GM18520 (cell line): ENCODE results near the gene YTHDC2.
"Not testable (repeated sequence)": the region's sequence is repeated elsewhere in the genome, so short reads cannot be mapped to it uniquely, and the experiment has no call there.

Experiments
- ATAC-seq: cut with Tn5 transposase; IDR thresholded peaks from one replicate; pipeline ENCODE4 v1.9.1; 2021; ENCODE audit not compliant: unreplicated experiment

The YTHDC2 gene

DNA sequence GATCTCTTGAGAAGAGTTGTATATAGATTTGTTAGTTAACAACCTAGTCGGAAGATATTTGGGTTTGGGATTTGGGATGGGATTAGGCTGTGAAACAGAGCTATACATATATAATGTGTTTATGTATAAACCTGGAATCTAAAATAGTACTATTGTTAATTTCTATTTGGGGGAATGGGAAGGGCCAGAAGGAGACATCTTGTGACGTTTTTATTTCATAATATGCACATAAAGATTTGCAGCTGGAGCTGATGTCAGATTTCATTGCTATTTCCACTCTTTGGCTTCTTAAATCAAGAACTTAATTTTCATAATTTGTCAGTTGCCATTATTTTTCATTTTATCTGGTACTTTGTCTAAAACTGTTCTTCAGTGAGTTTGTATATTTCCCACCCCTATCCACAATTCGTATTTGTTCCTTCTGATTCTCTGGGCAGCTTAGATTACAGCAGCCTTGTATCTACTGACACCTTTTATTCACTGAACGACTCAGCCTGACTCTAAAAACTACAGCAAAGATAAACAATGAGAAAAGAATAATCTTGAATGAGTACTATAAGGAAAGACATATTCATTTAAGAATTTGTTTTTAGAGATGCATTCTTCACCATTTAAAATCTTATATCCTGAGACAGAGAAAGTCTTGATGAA, 86.9 kb downstream of the YTHDC2 start:
- no peak for ATAC-seq

DNA sequence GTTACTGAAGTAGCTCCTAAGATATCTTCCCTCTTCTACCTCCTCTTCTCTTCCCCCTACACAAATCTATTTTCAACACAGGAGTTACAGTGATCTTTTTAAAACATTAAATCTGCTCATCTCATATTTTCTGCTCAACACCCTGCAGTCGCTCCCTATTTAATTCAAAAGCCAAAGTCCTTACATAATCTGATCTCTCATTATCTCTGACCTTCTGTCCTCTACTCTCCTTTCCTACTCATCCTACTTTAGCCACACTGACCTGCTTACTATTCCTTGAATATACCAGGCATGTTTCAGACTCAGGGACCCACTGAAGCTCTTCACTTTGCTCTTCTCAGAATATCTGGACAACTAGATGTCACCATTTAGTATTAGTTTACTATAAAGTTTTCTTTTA, 87.9 kb downstream of the YTHDC2 start:
- ATAC-seq, result no peak

DNA sequence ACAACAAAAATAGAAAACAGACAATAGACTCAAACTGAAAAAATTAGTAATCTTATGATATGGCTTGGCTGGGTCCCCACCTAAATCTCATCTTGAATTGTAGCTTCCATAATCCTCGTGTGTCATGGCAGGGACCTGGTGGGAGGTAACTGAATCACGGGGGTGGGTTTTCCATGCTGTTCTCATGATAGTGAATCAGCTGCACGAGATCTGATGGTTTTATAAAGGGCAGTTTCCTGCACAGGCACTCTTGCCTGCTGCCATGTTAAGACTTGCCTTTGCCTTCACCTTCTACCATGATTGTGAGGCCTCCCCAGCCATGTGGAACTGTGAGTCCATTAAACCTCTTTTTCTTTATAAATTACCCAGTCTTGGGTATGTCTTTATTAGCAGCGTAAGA, 89.8 kb downstream of the YTHDC2 start:
- ATAC-seq, result not testable (repeated sequence)

GRCh38 chr5:113606298-113607134, 93.0 kb downstream of the YTHDC2 start:
- ATAC-seq, result peak; percentile 93

DNA sequence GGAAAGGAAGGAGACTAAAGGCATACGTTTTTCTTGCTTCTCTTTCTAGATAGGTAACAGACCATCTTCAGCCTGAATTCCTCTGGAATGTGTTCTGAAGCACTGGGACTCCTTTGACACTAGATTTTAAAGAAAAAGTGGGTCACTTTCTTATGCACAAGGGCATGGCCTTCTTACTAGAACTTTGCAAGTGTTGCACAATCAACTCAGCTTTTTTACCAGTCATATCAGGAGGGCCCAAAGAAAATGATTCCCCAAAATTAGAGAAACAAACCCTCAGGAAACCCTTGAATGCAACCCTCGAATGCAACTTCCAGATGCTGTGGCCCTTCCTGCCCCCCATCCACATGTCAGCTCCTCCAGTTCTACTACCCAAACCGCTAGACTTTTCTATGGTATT, 93.9 kb downstream of the YTHDC2 start:
- ATAC-seq, result no peak

DNA sequence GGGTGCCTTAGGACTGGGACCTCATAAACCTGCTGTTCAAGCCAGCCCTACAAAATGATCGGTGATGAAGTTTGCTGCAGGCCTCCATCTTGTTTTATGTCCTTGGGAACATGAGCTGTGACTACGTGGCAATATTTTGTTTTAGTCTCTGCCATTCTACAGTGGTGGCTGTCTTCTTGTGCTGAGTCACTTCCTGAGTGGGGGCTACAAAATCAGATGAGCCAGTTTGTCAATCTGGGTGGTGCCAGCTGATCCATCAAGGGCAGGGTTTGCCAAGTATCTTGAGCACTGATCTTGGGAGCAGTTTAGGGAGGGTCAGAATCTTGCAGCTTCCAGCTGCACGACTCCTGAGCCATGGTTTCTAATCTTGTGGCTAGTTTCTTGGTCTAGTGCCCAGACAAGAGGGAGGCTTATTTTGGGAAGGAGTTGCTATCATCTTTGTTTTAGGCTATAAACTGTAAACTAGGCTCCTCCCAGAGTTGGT, 94.7 kb downstream of the YTHDC2 start:
- ATAC-seq, result no peak

- no peak for ATAC-seq
These were observed 98.6 kb downstream of the YTHDC2 start for GRCh38 chr5:113612060-113612496.

DNA sequence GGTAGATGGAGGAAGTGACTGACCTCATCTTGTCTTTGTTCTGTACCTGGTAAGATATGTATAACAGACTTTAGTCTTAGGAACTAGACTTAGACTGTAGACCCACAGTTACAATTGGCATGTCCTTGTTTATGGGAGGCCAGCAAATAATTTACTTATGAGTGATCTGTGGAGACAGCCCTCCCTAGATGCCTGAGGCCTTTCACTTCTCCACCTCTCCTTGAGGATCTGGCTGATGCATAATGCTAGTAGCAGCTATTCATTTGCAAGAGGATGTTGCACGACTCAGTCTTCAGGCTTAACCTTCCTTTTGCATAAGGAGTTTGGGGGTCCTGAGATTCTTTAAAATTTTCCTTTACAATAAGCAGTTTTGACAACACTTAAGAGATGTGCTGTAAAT, 100.7 kb downstream of the YTHDC2 start:
- no peak for ATAC-seq

GRCh38 chr5:113615708-113616107, 102.2 kb downstream of the YTHDC2 start:
- no peak for ATAC-seq

DNA sequence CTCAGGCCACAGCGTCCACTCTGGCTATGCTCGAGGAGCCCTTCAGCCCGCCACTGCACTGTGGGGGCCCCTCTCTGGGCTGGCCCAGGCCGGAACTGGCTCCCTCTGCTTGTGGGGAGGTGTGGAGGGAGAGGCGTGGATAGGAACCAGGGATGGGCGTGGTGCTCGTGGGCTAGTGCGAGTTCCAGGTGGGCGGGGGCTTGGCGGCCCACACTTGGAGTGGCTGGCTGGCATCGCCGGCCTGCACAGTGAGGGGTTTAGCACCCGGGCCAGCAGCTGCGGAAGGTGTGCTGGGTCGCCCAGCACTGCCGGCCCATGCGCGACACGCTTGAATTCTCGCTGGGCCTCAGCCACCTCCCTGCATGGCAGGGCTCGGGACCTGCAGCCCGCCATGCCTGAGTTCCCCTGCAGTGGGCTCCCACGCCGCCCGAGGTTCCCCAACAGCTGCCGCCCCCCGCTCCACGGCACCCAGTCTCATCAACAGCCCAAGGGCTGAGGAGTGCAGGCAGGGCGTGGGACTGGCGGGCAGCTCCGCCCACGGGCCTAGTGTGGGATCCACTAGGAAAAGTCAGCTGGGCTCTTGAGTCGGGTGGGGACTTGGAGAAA, 103.8 kb downstream of the YTHDC2 start:
- ATAC-seq, result no peak

GRCh38 chr5:113632996-113633395, 119.5 kb downstream of the YTHDC2 start:
- ATAC-seq, result no peak

- no peak for ATAC-seq
These were observed 121.5 kb downstream of the YTHDC2 start for GRCh38 chr5:113634957-113635356.

DNA sequence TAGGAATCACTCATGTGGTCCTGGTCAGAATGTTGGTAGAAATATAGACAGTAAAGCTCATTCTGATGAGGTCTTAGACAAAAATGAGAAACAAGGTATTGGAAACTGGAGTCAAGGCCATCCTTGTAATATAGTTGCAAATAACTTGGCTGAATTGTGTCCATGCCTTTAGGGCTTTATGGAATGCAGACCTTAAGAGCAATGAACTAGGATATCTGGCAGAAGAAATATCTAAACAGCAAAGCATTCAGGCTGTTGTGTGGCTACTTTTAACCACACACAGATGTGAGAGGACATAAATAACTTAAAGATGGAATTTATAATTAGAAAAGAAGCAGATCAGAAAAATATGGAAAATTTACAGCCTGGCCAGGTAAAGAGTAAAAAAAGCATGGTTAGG, 128.2 kb downstream of the YTHDC2 start:
- no peak for ATAC-seq
